ENCODE measurements around the gene OARD1. TPM values are rescaled to one million over a fixed set of nuclear protein-coding genes. Genes with fewer than 3 reads are reported as not detected.

The OARD1 gene
- polyA plus RNA-seq, 1 experiment, result 3.4 TPM

DNA sequence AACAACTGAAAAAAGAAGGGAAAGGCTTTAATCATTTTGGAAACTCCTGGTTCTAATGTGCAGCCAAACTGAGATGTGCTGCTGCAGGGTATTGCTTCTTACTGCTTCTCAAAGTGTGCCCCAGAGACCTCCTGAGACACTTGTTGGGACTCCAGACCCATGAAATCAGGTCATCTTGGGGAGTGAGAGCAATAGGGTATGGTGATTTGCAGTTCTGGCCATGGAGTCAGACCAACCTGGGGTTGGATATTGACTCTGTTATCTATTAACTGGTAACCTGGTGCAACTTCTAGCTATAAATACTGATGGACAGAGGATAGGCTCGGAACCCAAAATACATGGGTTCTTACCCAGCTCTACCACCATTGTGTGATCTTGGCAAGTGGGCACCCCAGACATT lies 26.1 kb downstream of the OARD1 start:
- POLR2A ChIA-PET, result no interaction called here
- Histone ChIP-seq H3K36me3 (ENCODE audit: control insufficient read depth, insufficient read depth, low read length) (no peaks in the 10 kb centered on the region), H3K4me3 (ENCODE audit: low read depth, low read length) (no peak overlapping the region), H3K27me3 (ENCODE audit: control insufficient read depth, insufficient read depth, low read length) (no peaks in the 10 kb centered on the region)
- CTCF ChIA-PET, result interaction anchor here (0.8 to 2.8 kb wide), 6 partner anchors 9 to 24 kb away, joined by 3 to 7 read pairs (median 4); no protein-coding TSS in a partner anchor
- no peak for DNase-seq (ENCODE audit: low read depth)
- TF ChIP-seq CTCF (IDR thresholded peaks at IDR 0.05; ENCODE audit: insufficient read depth, low read depth, low read length), result no peak

DNA sequence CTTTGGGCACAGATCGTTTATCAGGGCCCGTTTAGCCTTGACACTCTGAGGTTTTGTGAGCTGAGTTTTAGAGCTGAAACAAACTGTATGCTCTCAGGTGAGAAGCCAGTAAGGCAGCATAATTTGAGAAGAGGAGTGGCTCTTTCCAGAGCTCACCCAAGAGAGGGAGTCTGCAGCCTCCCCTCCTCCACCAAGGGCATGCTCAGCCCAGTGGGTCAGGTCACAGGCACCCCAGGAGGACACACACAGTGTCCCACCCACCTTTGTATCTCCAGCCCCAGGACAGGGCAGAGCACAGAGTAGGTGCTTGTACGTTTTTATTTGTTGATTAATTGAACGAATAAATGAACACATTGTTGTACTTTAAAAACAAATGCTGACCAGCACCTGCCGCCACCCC lies 26.5 kb downstream of the OARD1 start:
- Histone ChIP-seq H3K27me3 (ENCODE audit: control insufficient read depth, insufficient read depth, low read length) (no peaks in the 10 kb centered on the region), H3K4me3 (ENCODE audit: low read depth, low read length) (no peak overlapping the region), H3K36me3 (ENCODE audit: control insufficient read depth, insufficient read depth, low read length) (no peaks in the 10 kb centered on the region)
- CTCF ChIA-PET, result interaction anchor here (0.8 to 2.8 kb wide), 4 partner anchors 11 to 23 kb away, joined by 3 to 7 read pairs (median 4); no protein-coding TSS in a partner anchor
- TF ChIP-seq CTCF (IDR thresholded peaks at IDR 0.05; ENCODE audit: insufficient read depth, low read depth, low read length), result no peak
- no peak for DNase-seq (ENCODE audit: low read depth)
- POLR2A ChIA-PET, result no interaction called here

DNA sequence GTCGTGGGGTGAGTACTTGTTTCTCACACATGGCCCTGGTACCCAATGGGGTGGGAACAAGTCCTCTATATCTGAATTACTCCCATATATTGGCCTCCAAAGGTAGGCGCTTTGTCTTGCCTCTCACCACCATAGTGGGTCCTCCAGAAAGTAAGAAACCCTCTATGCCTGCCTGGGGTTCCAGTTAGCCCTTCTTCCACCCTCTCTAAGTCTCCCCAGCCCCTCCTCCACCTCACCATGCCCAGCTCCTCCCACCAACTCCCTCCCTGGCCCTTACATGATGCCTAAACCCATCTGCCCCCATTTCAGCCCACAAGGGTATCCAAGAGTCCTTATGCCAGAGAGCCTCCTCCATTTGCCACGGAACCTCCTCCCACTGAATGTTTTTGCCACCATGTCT lies 29.0 kb downstream of the OARD1 start:
- Histone ChIP-seq H3K36me3 (ENCODE audit: control insufficient read depth, insufficient read depth, low read length) (no peaks in the 10 kb centered on the region), H3K4me3 (ENCODE audit: low read depth, low read length) (no peak overlapping the region), H3K27me3 (ENCODE audit: control insufficient read depth, insufficient read depth, low read length) (no peaks in the 10 kb centered on the region)
- no peak for TF ChIP-seq CTCF (IDR thresholded peaks at IDR 0.05; ENCODE audit: insufficient read depth, low read depth, low read length)
- ChIA-PET CTCF (interaction anchor here (0.9 to 6.4 kb wide), 4 partner anchors 11 to 149 kb away, joined by 3 to 68 read pairs (median 5); no protein-coding TSS in a partner anchor), POLR2A (no interaction called here)
- DNase-seq (ENCODE audit: low read depth), result no peak

DNA sequence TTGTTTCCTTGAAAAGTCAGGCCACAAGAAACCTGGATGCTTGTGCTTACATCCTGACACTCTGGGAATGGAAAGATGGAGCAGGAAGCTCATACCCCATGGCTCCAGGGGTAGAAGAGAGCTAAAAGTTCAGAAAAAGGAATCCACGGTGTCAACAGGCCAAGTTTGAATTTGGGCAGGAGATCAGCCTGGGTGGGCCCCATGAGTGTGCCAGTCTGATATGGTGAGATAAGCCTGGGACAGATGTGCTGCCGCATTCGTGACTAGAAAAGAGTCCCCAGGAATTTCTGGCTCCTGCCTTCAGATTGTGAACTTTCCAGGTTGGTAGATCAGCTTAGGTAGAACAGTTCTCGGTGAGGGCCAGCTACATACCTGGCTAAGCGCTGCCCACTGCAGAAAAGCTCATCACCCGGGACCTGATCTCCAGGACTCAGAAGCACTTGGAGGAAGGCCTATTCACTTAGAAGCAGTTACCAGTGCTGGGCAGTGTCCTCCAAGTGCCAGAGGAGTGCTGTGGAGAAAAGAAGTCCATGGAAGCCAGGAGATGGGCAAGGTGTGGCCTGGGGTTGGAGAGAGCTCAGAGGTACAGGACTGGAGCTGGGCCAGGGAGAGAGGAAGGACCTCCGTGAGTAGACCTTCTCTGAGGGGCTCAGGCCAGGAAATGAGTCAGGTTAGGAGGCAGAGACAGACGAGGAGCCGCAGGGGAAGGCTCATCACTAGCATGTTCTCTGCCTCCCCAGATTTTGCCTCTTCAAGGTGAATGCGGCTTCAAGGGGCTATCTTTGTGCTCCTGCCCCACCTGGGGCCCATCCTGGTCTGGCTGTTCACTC lies 29.7 kb downstream of the OARD1 start, which contains the start of gene TSPO2:
Gene TSPO2 (plus strand): TSS at position 242 of the 830 bp plus-strand sequence. CDS start 519 bp downstream, at position 761.
- no peak within 1 kb of the TSS for H3K4me3 ChIP-seq (ENCODE audit: low read depth, low read length)
- no peak for TF ChIP-seq CTCF (IDR thresholded peaks at IDR 0.05; ENCODE audit: insufficient read depth, low read depth, low read length)
- no peaks in the 10 kb centered on the region for H3K36me3 ChIP-seq (ENCODE audit: control insufficient read depth, insufficient read depth, low read length)
- no peaks in the 10 kb centered on the region for H3K27me3 ChIP-seq (ENCODE audit: control insufficient read depth, insufficient read depth, low read length)
- ChIA-PET CTCF (interaction anchor here (0.6 to 6.4 kb wide), 4 partner anchors 12 to 495 kb away, joined by 3 to 68 read pairs (median 4); no protein-coding TSS in a partner anchor), POLR2A (no interaction called here)
- DNase-seq (ENCODE audit: low read depth), result no peak

GRCh38 chr6:41040940-41041536 lies 31.1 kb downstream of the OARD1 start:
- DNase-seq (ENCODE audit: low read depth), result no peak
- H3K4me3 ChIP-seq (ENCODE audit: low read depth, low read length), result no peak overlapping the region
- no peaks in the 10 kb centered on the region for H3K36me3 ChIP-seq (ENCODE audit: control insufficient read depth, insufficient read depth, low read length)
- TF ChIP-seq CTCF (IDR thresholded peaks at IDR 0.05; ENCODE audit: insufficient read depth, low read depth, low read length), result no peak
- CTCF ChIA-PET, result interaction anchor here (2.2 to 6.4 kb wide), 5 partner anchors 8 to 25 kb away, joined by 6 to 68 read pairs (median 23); partner anchors contain the start of gene APOBEC2
- peaks cover 3% of the 10 kb centered on the region; the same call in 1 of the 2 replicates for H3K27me3 ChIP-seq (ENCODE audit: control insufficient read depth, insufficient read depth, low read length)
- POLR2A ChIA-PET, result no interaction called here

Data from BJ (cell line).